Epithelial cell of esophagus (primary cell): ENCODE measurements around the gene LAYN.

ENCODE experiments used
- DNase-seq: peaks from one replicate; pipeline ENCODE4 v3.0.0; 2010; ENCODE audit warnings: low read depth
- H3K4me3 ChIP-seq: 2 replicates; pipeline ENCODE4 v1.5.1; 2011; ENCODE audit warnings: mild to moderate bottlenecking, low read length, control low read depth
- CTCF ChIP-seq: IDR thresholded peaks from 2 replicates; pipeline ENCODE4 v1.5.1; 2011; ENCODE audit warnings: low read depth, mild to moderate bottlenecking, low read length, control low read depth, inconsistent platforms; ENCODE audit not compliant: insufficient read depth; ENCODE audit errors: missing control alignments

Gene LAYN

GRCh38 chr11:111598148-111598547, 57.6 kb downstream of the LAYN start:
- TF ChIP-seq CTCF = no peak
- no peak overlapping the region for H3K4me3 ChIP-seq

GRCh38 chr11:111598559-111598958, 58.0 kb downstream of the LAYN start:
- DNase-seq = no peak
- no peak overlapping the region for H3K4me3 ChIP-seq
- no peak for TF ChIP-seq CTCF

More at GRCh38 chr11:111598148-111598547, 57.6 kb downstream of the LAYN start:
- DNase-seq = no peak

GRCh38 chr11:111601636-111601978, 61.1 kb downstream of the LAYN start:
- no peak for DNase-seq
- no peak for TF ChIP-seq CTCF
- peak overlapping the region; percentile 43 for H3K4me3 ChIP-seq

GRCh38 chr11:111601979-111602864, 61.7 kb downstream of the LAYN start, which contains the start of gene SIK2:
Gene SIK2 (plus strand): TSS chr11:111602449. CDS start chr11:111602564, 115 bp downstream.
- peak; percentile 93 for DNase-seq
- peak within 1 kb of the TSS; percentile 80 for H3K4me3 ChIP-seq
- peak; percentile 77 for TF ChIP-seq CTCF

GRCh38 chr11:111602865-111603610, 62.5 kb downstream of the LAYN start:
- DNase-seq = peak; percentile 38
- TF ChIP-seq CTCF = no peak
- peak overlapping the region; percentile 80 for H3K4me3 ChIP-seq

GRCh38 chr11:111603611-111604130, 63.2 kb downstream of the LAYN start:
- no peak for TF ChIP-seq CTCF
- peak overlapping the region; percentile 80 for H3K4me3 ChIP-seq
- peak; percentile 5 for DNase-seq
